Mesenchymal stem cell (in vitro differentiated cells and primary cell): ENCODE measurements around the gene TOMT.

ENCODE experiments used
- DNase-seq: peaks from one replicate; pipeline ENCODE4 v3.0.0-alpha.2; 2013
- H2AFZ ChIP-seq: one replicate; pipeline ENCODE4 v1.6.1; 2013; ENCODE audit warnings: low read depth, mild to moderate bottlenecking, control low read depth, inconsistent platforms, low read length, moderate library complexity
- H2AK5ac ChIP-seq: 2 replicates; pipeline ENCODE4 v1.6.1; 2013; ENCODE audit warnings: low read length, moderate library complexity, mild to moderate bottlenecking, inconsistent platforms; ENCODE audit not compliant: severe bottlenecking
- H2BK120ac ChIP-seq: one replicate; pipeline ENCODE4 v1.6.1; 2013; ENCODE audit warnings: low read depth, mild to moderate bottlenecking, inconsistent platforms, low read length, moderate library complexity
- H2BK12ac ChIP-seq, 2 experiments: one replicate each; pipeline ENCODE4 v1.6.1; 2013; ENCODE audit warnings: inconsistent platforms in 2 of 2, low read length in 2 of 2, mild to moderate bottlenecking in 2 of 2, moderate library complexity in 2 of 2, control low read depth in 1 of 2
- H2BK15ac ChIP-seq: one replicate; pipeline ENCODE4 v1.6.1; 2013; ENCODE audit warnings: mild to moderate bottlenecking, low read depth, inconsistent platforms; ENCODE audit not compliant: poor library complexity, severe bottlenecking
- H2BK5ac ChIP-seq: 2 replicates; pipeline ENCODE4 v1.6.1; 2013; ENCODE audit warnings: low read depth, mild to moderate bottlenecking, low read length, control low read depth, inconsistent platforms; ENCODE audit not compliant: poor library complexity, severe bottlenecking
- H3K14ac ChIP-seq, 2 experiments: one replicate each; pipeline ENCODE4 v1.6.1; 2013; ENCODE audit warnings: inconsistent platforms in 2 of 2, low read length in 2 of 2, control low read depth in 1 of 2, mild to moderate bottlenecking in 1 of 2, moderate library complexity in 1 of 2
- H3K18ac ChIP-seq, 2 experiments: one replicate each; pipeline ENCODE4 v1.6.1; 2013; ENCODE audit warnings: inconsistent platforms in 2 of 2, low read length in 2 of 2, control low read depth in 1 of 2, low read depth in 1 of 2, mild to moderate bottlenecking in 1 of 2
- H3K23ac ChIP-seq, 2 experiments: one replicate each; pipeline ENCODE4 v1.6.1; 2013; ENCODE audit warnings: inconsistent platforms in 2 of 2, low read length in 2 of 2, mild to moderate bottlenecking in 2 of 2, moderate library complexity in 2 of 2, control low read depth in 1 of 2
- H3K27ac ChIP-seq: 2 replicates; pipeline ENCODE4 v1.5.1; 2013; ENCODE audit warnings: mild to moderate bottlenecking, moderate library complexity, low read length, control low read depth, inconsistent platforms; ENCODE audit not compliant: poor library complexity, severe bottlenecking
- H3K27me3 ChIP-seq, 2 experiments: 2 replicates each; pipeline versions ENCODE4 v1.6.1 to v1.7.0; 2013; ENCODE audit warnings: low read length in 2 of 2, mild to moderate bottlenecking in 2 of 2, moderate library complexity in 2 of 2, control low read depth in 1 of 2, inconsistent platforms in 1 of 2; ENCODE audit not compliant: control insufficient read depth in 1 of 2, insufficient read depth in 1 of 2
- H3K36me3 ChIP-seq, 2 experiments: 2 replicates each; pipeline versions ENCODE4 v1.6.1 to v1.7.0; 2013; ENCODE audit warnings: low read length in 2 of 2, control low read depth in 1 of 2, inconsistent platforms in 1 of 2, low read depth in 1 of 2, mild to moderate bottlenecking in 1 of 2; ENCODE audit not compliant: insufficient read depth in 2 of 2, control insufficient read depth in 1 of 2
- H3K4ac ChIP-seq, 2 experiments: one replicate each; pipeline ENCODE4 v1.6.1; 2013; ENCODE audit warnings: inconsistent platforms in 2 of 2, low read length in 2 of 2, mild to moderate bottlenecking in 2 of 2, moderate library complexity in 2 of 2, control low read depth in 1 of 2, low read depth in 1 of 2
- H3K4me1 ChIP-seq: 2 replicates; pipeline ENCODE4 v1.6.1; 2013; ENCODE audit warnings: low read depth, low read length, control low read depth; ENCODE audit not compliant: control insufficient read depth, insufficient read depth
- H3K4me2 ChIP-seq: 2 replicates; pipeline ENCODE4 v1.6.1; 2013; ENCODE audit warnings: low read length, mild to moderate bottlenecking, inconsistent platforms; ENCODE audit not compliant: poor library complexity, severe bottlenecking
- H3K4me3 ChIP-seq, 2 experiments: 2 replicates each; pipeline versions ENCODE4 v1.5.1 to v1.7.0; 2013; ENCODE audit warnings: low read length in 2 of 2, mild to moderate bottlenecking in 2 of 2, control low read depth in 1 of 2, low read depth in 1 of 2; ENCODE audit not compliant: insufficient read depth in 1 of 2
- H3K79me1 ChIP-seq: replicated peaks from 2 replicates; pipeline ENCODE4 v1.6.1; 2013; ENCODE audit warnings: mild to moderate bottlenecking, control low read depth, low read length, inconsistent platforms; ENCODE audit not compliant: poor library complexity, severe bottlenecking
- H3K9ac ChIP-seq: 2 replicates; pipeline ENCODE4 v1.7.0; 2013; ENCODE audit warnings: mild to moderate bottlenecking, low read length, moderate library complexity
- H3K9me3 ChIP-seq: 2 replicates; pipeline ENCODE4 v1.7.0; 2013; ENCODE audit warnings: mild to moderate bottlenecking, low read length; ENCODE audit not compliant: control insufficient read depth
- H4K8ac ChIP-seq: one replicate; pipeline ENCODE4 v1.6.1; 2013; ENCODE audit warnings: inconsistent platforms, mild to moderate bottlenecking, low read length, moderate library complexity
- H4K91ac ChIP-seq: one replicate; pipeline ENCODE4 v1.6.1; 2013; ENCODE audit warnings: mild to moderate bottlenecking, low read length, inconsistent platforms
- WGBS: methylation state at CpG from one replicate; pipeline ENCODE4 v1.1.7; 2013; ENCODE audit warnings: mixed read lengths; 5-methylcytosine and 5-hydroxymethylcytosine counted together

TOMT gene

DNA sequence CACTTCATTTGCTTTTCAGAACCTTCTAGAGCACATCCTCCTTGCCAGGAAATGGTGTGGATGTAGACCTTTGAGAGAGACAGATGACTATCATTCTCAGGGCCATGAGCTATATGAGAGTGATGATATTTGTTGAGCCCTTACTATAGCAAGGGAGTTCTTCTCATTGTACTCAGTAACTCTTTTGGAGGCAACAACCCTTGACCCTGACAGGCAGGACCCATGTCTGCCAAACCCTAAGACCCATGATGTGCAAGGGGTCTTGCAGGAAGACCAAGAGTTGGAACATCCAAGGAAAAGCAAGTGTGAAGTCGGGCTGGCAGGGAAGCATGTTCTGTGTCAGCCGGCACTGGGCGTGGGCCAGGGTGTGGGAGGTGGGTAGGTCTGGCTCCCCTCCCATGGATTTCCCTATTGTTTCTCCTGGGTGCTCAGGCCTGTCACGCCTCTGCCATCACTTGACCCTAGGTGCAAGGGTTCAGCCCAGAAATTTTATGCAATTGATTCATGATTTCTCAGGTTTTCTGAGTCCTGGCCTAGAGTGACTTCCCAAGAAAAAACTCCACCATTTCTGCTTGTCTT, 31.0 kb downstream of the TOMT start:
- Histone ChIP-seq H2BK120ac (no peak overlapping the region), H3K4ac (no peak overlapping the region), H3K27ac (no peak overlapping the region), H2BK15ac (no peak overlapping the region), H3K27me3 (peaks cover 0 to 4% of the 10 kb centered on the region in 2 experiments), H3K79me1 (no peaks in the 10 kb centered on the region), H2AK5ac (no peak overlapping the region), H3K14ac (no peak overlapping the region), H3K18ac (no peak overlapping the region), H2AFZ (no peak overlapping the region), H3K9ac (no peak overlapping the region), H3K4me3 (no peak overlapping the region), H2BK5ac (no peak overlapping the region), H3K4me1 (peaks cover 5% of the 10 kb centered on the region), H3K36me3 (peaks cover 0 to 13% of the 10 kb centered on the region in 2 experiments), H3K4me2 (no peak overlapping the region), H4K91ac (no peak overlapping the region), H4K8ac (no peak overlapping the region), H3K23ac (no peak overlapping the region), H2BK12ac (no peak overlapping the region), H3K9me3 (peaks cover 4% of the 10 kb centered on the region)
- no peak for DNase-seq
- 94% methylated on average over 4 of the region's 4 CpGs for WGBS

DNA sequence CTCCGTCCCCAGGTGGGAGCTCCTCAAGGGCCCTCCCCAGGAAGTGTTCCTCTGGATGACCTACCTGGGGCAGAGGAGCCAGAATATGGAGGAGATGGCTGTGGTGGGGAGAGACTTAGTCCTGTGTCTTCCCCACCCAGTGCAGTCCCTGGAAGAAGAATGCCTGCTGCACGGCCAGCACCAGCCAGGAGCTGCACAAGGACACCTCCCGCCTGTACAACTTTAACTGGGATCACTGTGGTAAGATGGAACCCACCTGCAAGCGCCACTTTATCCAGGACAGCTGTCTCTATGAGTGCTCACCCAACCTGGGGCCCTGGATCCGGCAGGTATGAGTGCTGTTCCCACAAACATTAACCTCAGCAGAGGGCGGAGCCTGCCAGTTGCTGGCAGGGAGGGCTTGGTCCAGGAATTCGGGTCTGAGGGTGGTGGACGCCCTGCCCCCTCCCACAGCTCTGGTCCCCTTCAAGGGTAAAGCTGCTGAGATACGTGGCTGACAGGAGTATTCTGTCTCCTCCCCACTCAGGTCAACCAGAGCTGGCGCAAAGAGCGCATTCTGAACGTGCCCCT, 33.2 kb downstream of the TOMT start:
- H3K9me3 ChIP-seq = peaks cover 4% of the 10 kb centered on the region
- H3K4me1 ChIP-seq = peaks cover 5% of the 10 kb centered on the region
- no peaks in the 10 kb centered on the region for H3K79me1 ChIP-seq
- H3K27me3 ChIP-seq = no peaks in the 10 kb centered on the region
- no peak overlapping the region for H3K14ac ChIP-seq
- H3K4me3 ChIP-seq = no peak overlapping the region
- no peak overlapping the region for H2AK5ac ChIP-seq
- no peak overlapping the region for H3K4ac ChIP-seq
- no peak overlapping the region for H4K8ac ChIP-seq
- no peak overlapping the region for H2BK15ac ChIP-seq
- 84% methylated on average over 11 of the region's 12 CpGs for WGBS
- H3K23ac ChIP-seq = no peak overlapping the region
- H4K91ac ChIP-seq = no peak overlapping the region
- no peak for DNase-seq
- no peak overlapping the region for H2BK120ac ChIP-seq
- H3K36me3 ChIP-seq = peaks cover 0 to 13% of the 10 kb centered on the region in 2 experiments
- H3K9ac ChIP-seq = no peak overlapping the region
- no peak overlapping the region for H3K4me2 ChIP-seq
- H2BK12ac ChIP-seq = no peak overlapping the region
- no peak overlapping the region for H2BK5ac ChIP-seq
- no peak overlapping the region for H3K27ac ChIP-seq
- H2AFZ ChIP-seq = no peak overlapping the region
- H3K18ac ChIP-seq = no peak overlapping the region

DNA sequence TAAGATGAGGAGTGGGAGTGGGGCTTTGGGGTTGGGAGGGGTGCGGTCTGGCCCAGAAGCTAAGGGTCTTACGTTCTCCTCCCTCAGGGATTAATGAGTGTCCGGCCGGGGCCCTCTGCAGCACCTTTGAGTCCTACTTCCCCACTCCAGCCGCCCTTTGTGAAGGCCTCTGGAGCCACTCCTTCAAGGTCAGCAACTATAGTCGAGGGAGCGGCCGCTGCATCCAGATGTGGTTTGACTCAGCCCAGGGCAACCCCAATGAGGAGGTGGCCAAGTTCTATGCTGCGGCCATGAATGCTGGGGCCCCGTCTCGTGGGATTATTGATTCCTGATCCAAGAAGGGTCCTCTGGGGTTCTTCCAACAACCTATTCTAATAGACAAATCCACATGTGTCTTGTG, 33.8 kb downstream of the TOMT start:
- Histone ChIP-seq H3K79me1 (no peaks in the 10 kb centered on the region), H3K4ac (no peak overlapping the region), H2AK5ac (no peak overlapping the region), H3K36me3 (peaks cover 0 to 13% of the 10 kb centered on the region in 2 experiments), H2AFZ (no peak overlapping the region), H3K23ac (no peak overlapping the region), H3K4me1 (peaks cover 5% of the 10 kb centered on the region), H2BK15ac (no peak overlapping the region), H4K91ac (no peak overlapping the region), H3K4me2 (no peak overlapping the region), H3K27ac (no peak overlapping the region), H2BK12ac (no peak overlapping the region), H2BK120ac (no peak overlapping the region), H2BK5ac (no peak overlapping the region), H3K9ac (no peak overlapping the region), H3K4me3 (no peak overlapping the region), H3K18ac (no peak overlapping the region), H3K9me3 (peaks cover 4% of the 10 kb centered on the region), H3K14ac (no peak overlapping the region), H3K27me3 (no peaks in the 10 kb centered on the region), H4K8ac (no peak overlapping the region)
- no peak for DNase-seq
- 96% methylated on average over 8 of the region's 11 CpGs for WGBS

DNA sequence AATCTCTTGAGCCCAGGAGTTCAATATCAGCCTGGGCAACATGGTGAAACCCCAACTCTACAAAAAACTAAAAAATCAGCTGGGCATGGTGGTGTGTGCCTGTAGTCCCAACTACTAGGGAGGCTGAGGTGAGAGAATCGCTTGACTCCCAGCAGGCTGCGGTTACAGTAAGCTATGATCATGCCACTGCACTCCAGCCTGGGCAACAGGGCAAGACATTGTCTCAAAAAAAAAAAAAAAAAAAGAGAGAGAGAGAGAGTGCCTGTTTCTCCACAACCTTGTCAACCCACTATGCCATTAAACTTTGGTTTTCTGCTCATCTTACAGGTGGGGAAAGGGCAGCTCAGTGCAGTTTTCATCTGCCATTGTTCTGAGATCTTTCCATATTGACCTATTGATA, 34.9 kb downstream of the TOMT start:
- no peak overlapping the region for H3K4ac ChIP-seq
- no peak overlapping the region for H2BK120ac ChIP-seq
- H3K4me2 ChIP-seq = no peak overlapping the region
- H3K9me3 ChIP-seq = peaks cover 4% of the 10 kb centered on the region
- peaks cover 0 to 13% of the 10 kb centered on the region in 2 experiments for H3K36me3 ChIP-seq
- peaks cover 5% of the 10 kb centered on the region for H3K4me1 ChIP-seq
- H2BK5ac ChIP-seq = no peak overlapping the region
- H2AK5ac ChIP-seq = no peak overlapping the region
- 100% methylated on average over 2 of the region's 2 CpGs for WGBS
- H3K14ac ChIP-seq = no peak overlapping the region
- no peak overlapping the region for H3K18ac ChIP-seq
- H4K91ac ChIP-seq = no peak overlapping the region
- no peak overlapping the region for H3K4me3 ChIP-seq
- H3K27me3 ChIP-seq = no peaks in the 10 kb centered on the region
- H3K79me1 ChIP-seq = no peaks in the 10 kb centered on the region
- H2BK12ac ChIP-seq = no peak overlapping the region
- no peak for DNase-seq
- no peak overlapping the region for H3K27ac ChIP-seq
- no peak overlapping the region for H3K23ac ChIP-seq
- H3K9ac ChIP-seq = peak overlapping the region; percentile 33
- H4K8ac ChIP-seq = no peak overlapping the region
- no peak overlapping the region for H2AFZ ChIP-seq
- no peak overlapping the region for H2BK15ac ChIP-seq
